HCT116 (cell line): ENCODE measurements around the gene DOCK4. TPM values are rescaled to one million over a fixed set of nuclear protein-coding genes. Genes with fewer than 3 reads are reported as not detected.

Experiments
- ATAC-seq: fragments of 200-7000 bp; cut with Tn5 transposase; 2 replicates; pipeline ENCODE4 v1.9.1; 2020; ENCODE audit warnings: mild to moderate bottlenecking, moderate library complexity
- BruUV-seq: library from RNA; stranded (reverse); fragments of 400-500 nt; replicated peaks from 2 replicates; lab custom pipeline; 2021; lab: Mats Ljungman, UMichigan
- CTCF ChIA-PET: fragments of 300-600 bp; sonication (Branson Sonifier 250); formaldehyde crosslinking; loops from one replicate; lab custom pipeline; 2021; ENCODE audit warnings: antibody characterized with exemption; lab: Charles Lee
- POLR2A ChIA-PET: fragments of 300-600, 350-600 bp; sonication (Branson Sonifier 250); formaldehyde crosslinking; loops from one replicate; lab custom pipeline; 2021; ENCODE audit warnings: antibody characterized with exemption; lab: Charles Lee
- RAD21 ChIA-PET, 2 experiments: fragments of 300-600 bp; sonication (Branson Sonifier 250); formaldehyde crosslinking; loops; one replicate each; lab custom pipeline; 2023; ENCODE audit warnings: low total read pairs in 2 of 2; ENCODE audit not compliant: uncharacterized antibody in 2 of 2, unreplicated experiment in 2 of 2, low non-redundant PET in 1 of 2; lab: Charles Lee
- DNase-seq: peaks from one replicate; pipeline ENCODE4 v3.0.0-alpha.2; 2010; ENCODE audit warnings: low read depth, low spot score
- H2AFZ ChIP-seq: fragments of 200-600 bp; shearing (Covaris generic), sonication (generic); 2 replicates; pipeline ENCODE4 v1.6.1; 2017; ENCODE audit warnings: low read depth, mixed run types, mixed read lengths, antibody characterized with exemption, low read length; ENCODE audit not compliant: poor library complexity, severe bottlenecking
- H3K27ac ChIP-seq: 2 replicates; pipeline ENCODE4 v1.5.1; 2012; ENCODE audit warnings: low read depth, low read length
- H3K27me3 ChIP-seq: fragments of 200-600 bp; sonication (generic); 2 replicates; pipeline ENCODE4 v1.6.1; 2016; ENCODE audit warnings: mixed run types, low read length, mixed read lengths; ENCODE audit not compliant: insufficient read depth
- H3K36me3 ChIP-seq, 2 experiments: fragments of 200-500 bp in 1 of 2; fragments of 200-600 bp in 1 of 2; sonication (Bioruptor generic) in 1 of 2; sonication (generic) in 1 of 2; 2 replicates each; pipeline versions ENCODE4 v1.5.1 to v1.6.1; 2014 to 2016; ENCODE audit warnings: low read length in 2 of 2, inconsistent platforms in 1 of 2, mixed read lengths in 1 of 2, mixed run types in 1 of 2; ENCODE audit not compliant: insufficient read depth in 2 of 2, control insufficient read depth in 1 of 2
- H3K4me1 ChIP-seq, 2 experiments: fragments of 200-600 bp in 1 of 2; sonication (generic) in 1 of 2; 2 replicates each; pipeline versions ENCODE4 v1.5.1 to v1.6.1; 2012 to 2017; ENCODE audit warnings: low read length in 2 of 2, inconsistent platforms in 1 of 2, mild to moderate bottlenecking in 1 of 2, mixed read lengths in 1 of 2, mixed run types in 1 of 2, moderate library complexity in 1 of 2; ENCODE audit not compliant: insufficient read depth in 2 of 2, control insufficient read depth in 1 of 2
- H3K4me2 ChIP-seq: fragments of 200-600 bp; sonication (generic); 2 replicates; pipeline ENCODE4 v1.6.1; 2017; ENCODE audit warnings: mixed run types, low read length, mixed read lengths
- H3K4me3 ChIP-seq, 2 experiments: fragments of 200-600 bp in 1 of 2; sonication (generic) in 1 of 2; replicated peaks in 1 of 2; 2 replicates each; pipeline ENCODE4 v1.5.1; 2011 to 2016; ENCODE audit warnings: low read length in 2 of 2, control low read depth in 1 of 2, low read depth in 1 of 2, mild to moderate bottlenecking in 1 of 2, mixed read lengths in 1 of 2, mixed run types in 1 of 2
- H3K79me2 ChIP-seq: fragments of 200-600 bp; sonication (generic); 2 replicates; pipeline ENCODE4 v1.6.1; 2017; ENCODE audit warnings: mild to moderate bottlenecking, mixed run types, low read length, moderate library complexity, mixed read lengths; ENCODE audit not compliant: insufficient read depth
- H3K9ac ChIP-seq: fragments of 200-600 bp; sonication (generic); 2 replicates; pipeline ENCODE4 v1.6.1; 2016; ENCODE audit warnings: low read length, mixed read lengths
- H3K9me2 ChIP-seq: fragments of 200-600 bp; sonication (generic), shearing (Covaris generic); 2 replicates; pipeline ENCODE4 v1.6.1; 2017; ENCODE audit warnings: mixed run types, mild to moderate bottlenecking, moderate library complexity; ENCODE audit not compliant: insufficient read depth
- H3K9me3 ChIP-seq, 2 experiments: fragments of 200-500 bp in 1 of 2; fragments of 200-600 bp in 1 of 2; sonication (Bioruptor generic) in 1 of 2; sonication (generic) in 1 of 2; 2 replicates each; pipeline ENCODE4 v1.6.1; 2014 to 2017; ENCODE audit warnings: low read length in 2 of 2, mixed read lengths in 2 of 2, inconsistent platforms in 1 of 2, low read depth in 1 of 2, mild to moderate bottlenecking in 1 of 2, mixed run types in 1 of 2, moderate library complexity in 1 of 2; ENCODE audit not compliant: control insufficient read depth in 1 of 2, insufficient read depth in 1 of 2
- H4K20me1 ChIP-seq: fragments of 200-600 bp; sonication (generic), shearing (Covaris generic); 2 replicates; pipeline ENCODE4 v1.6.1; 2017; ENCODE audit warnings: mixed run types, mild to moderate bottlenecking, moderate library complexity; ENCODE audit not compliant: insufficient read depth
- CBX3 ChIP-seq: IDR thresholded peaks from 2 replicates; pipeline ENCODE4 v1.6.1; 2012; ENCODE audit warnings: low read depth
- CEBPB ChIP-seq: IDR thresholded peaks from 2 replicates; pipeline ENCODE4 v1.6.1; 2012; ENCODE audit warnings: low read depth
- EZH2phosphoT487 ChIP-seq: fragments of 200-600 bp; IDR thresholded peaks from 2 replicates; pipeline ENCODE4 v1.6.1; 2018; ENCODE audit warnings: antibody characterized with exemption, borderline replicate concordance
- FOSL1 ChIP-seq: IDR thresholded peaks from 2 replicates; pipeline ENCODE4 v1.6.1; 2012; ENCODE audit warnings: low read depth
- POLR2A ChIP-seq: IDR thresholded peaks from 2 replicates; pipeline ENCODE4 v1.7.0; 2011; ENCODE audit warnings: borderline replicate concordance; ENCODE audit not compliant: insufficient read depth, insufficient read length; ENCODE audit errors: extremely low read depth
- POLR2AphosphoS5 ChIP-seq: IDR thresholded peaks from 2 replicates; pipeline ENCODE4 v1.6.1; 2011; ENCODE audit warnings: mild to moderate bottlenecking, low read depth, low read length, moderate library complexity
- SIN3A ChIP-seq: IDR thresholded peaks from 2 replicates; pipeline ENCODE4 v1.6.1; 2012; ENCODE audit warnings: low read depth
- SP1 ChIP-seq: IDR thresholded peaks from 2 replicates; pipeline ENCODE4 v1.6.1; 2012; ENCODE audit warnings: low read depth
- TCF7L2 ChIP-seq: IDR thresholded peaks from 2 replicates; pipeline ENCODE4 v1.7.0; 2011; ENCODE audit warnings: borderline replicate concordance, inconsistent platforms; ENCODE audit not compliant: insufficient read depth, insufficient read length; ENCODE audit errors: extremely low read depth
- YY1 ChIP-seq: IDR thresholded peaks from 2 replicates; pipeline ENCODE4 v1.6.1; 2011; ENCODE audit warnings: low read length, low read depth, moderate library complexity, mild to moderate bottlenecking; ENCODE audit not compliant: insufficient replicate concordance; ENCODE audit errors: extremely low read depth
- ZFX ChIP-seq: fragments of 450-650 bp; IDR thresholded peaks from 2 replicates; pipeline ENCODE4 v1.6.1; 2017
- ZNF274 ChIP-seq: fragments of 200-500 bp; sonication (Bioruptor generic); IDR thresholded peaks from 2 replicates; pipeline ENCODE4 v1.6.1; 2014; ENCODE audit warnings: mild to moderate bottlenecking, low read depth, low read length, inconsistent platforms
- intact Hi-C: fragments of 100-400 bp; cut with micrococcal nuclease; formaldehyde crosslinking; loops from 2 replicates; pipeline ENCODE4 v1.10.0; 2022
- total RNA-seq: library from RNA; stranded (reverse); gene quantifications from one replicate; pipeline ENCODE4 v1.2.1, GENCODE V29; 2021; ENCODE audit not compliant: unreplicated experiment
- TF ChIP-seq, protein P1 (sequence below), 3 experiments: fragments of 200-600 bp in 1 of 3; sonication (generic) in 1 of 3; IDR thresholded peaks in 2 of 3; conservative IDR thresholded peaks in 1 of 3; 2 replicates each; pipeline ENCODE4 v1.5.1; 2012 to 2017; ENCODE audit warnings: low read depth in 2 of 3, low read length in 2 of 3, antibody characterized with exemption in 1 of 3, borderline replicate concordance in 1 of 3, control low read depth in 1 of 3, mild to moderate bottlenecking in 1 of 3, mixed read lengths in 1 of 3, mixed run types in 1 of 3, moderate library complexity in 1 of 3; ENCODE audit not compliant: insufficient read depth in 1 of 3
- TF ChIP-seq, protein P2 (sequence below): IDR thresholded peaks from 2 replicates; pipeline ENCODE4 v1.6.1; 2012
- TF ChIP-seq, protein P3 (sequence below): IDR thresholded peaks from 2 replicates; pipeline ENCODE4 v1.6.1; 2011; ENCODE audit warnings: mild to moderate bottlenecking, low read length, moderate library complexity; ENCODE audit not compliant: insufficient replicate concordance; ENCODE audit errors: extremely low read depth
- TF ChIP-seq, protein P4 (sequence below): IDR thresholded peaks from 2 replicates; pipeline ENCODE4 v1.6.1; 2012

Gene DOCK4
- total RNA-seq, 1 experiment from 2014 or later, result 2.2 TPM

DNA sequence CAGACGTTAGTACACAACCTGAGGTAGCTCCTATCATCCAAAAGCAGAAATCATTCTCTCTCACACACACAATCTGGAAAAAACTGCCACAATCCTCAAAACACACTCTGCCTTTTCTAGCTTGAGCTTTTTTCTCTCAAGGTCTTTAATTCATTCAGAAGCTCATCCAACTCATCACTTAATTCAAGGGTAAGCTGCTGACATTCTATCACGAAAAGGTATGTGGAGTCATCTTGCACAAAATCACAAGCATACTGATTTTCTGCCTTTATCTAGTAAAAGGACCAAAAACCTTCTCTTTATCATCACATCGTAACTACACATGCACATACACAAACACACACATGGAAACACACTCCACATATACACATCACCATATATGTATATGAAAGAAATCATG is 32.0 kb downstream of the DOCK4 start:
- POLR2A ChIA-PET, result interaction anchor here (0.6 kb wide), 1 partner anchor 419 kb away, joined by 4 read pairs; no protein-coding TSS in a partner anchor
- no peak overlapping the region for H2AFZ ChIP-seq
- no peak overlapping the region for H3K4me2 ChIP-seq
- H3K79me2 ChIP-seq, result no peaks in the 10 kb centered on the region
- no peaks in the 10 kb centered on the region for H4K20me1 ChIP-seq
- no peak for ATAC-seq
- 0 out of 2 replicates have a peak, but pooled peaks cover 4% of the 10 kb centered on the region for H3K27me3 ChIP-seq
- no peaks in the 10 kb centered on the region for H3K9me3 ChIP-seq
- intact Hi-C loops, result no loop called here
- no TSS peak for BruUV-seq
- no peaks in the 10 kb centered on the region for H3K36me3 ChIP-seq
- H3K9me2 ChIP-seq, result no peaks in the 10 kb centered on the region
- no peaks in the 10 kb centered on the region for H3K4me1 ChIP-seq
- TF ChIP-seq POLR2A (no peak), CBX3 (no peak), SIN3A (no peak), TCF7L2 (no peak), POLR2AphosphoS5 (no peak), ZFX (no peak), SP1 (no peak), FOSL1 (no peak), YY1 (no peak), EZH2phosphoT487 (no peak), CEBPB (no peak), ZNF274 (no peak)
- TF ChIP-seq, protein P1, sequence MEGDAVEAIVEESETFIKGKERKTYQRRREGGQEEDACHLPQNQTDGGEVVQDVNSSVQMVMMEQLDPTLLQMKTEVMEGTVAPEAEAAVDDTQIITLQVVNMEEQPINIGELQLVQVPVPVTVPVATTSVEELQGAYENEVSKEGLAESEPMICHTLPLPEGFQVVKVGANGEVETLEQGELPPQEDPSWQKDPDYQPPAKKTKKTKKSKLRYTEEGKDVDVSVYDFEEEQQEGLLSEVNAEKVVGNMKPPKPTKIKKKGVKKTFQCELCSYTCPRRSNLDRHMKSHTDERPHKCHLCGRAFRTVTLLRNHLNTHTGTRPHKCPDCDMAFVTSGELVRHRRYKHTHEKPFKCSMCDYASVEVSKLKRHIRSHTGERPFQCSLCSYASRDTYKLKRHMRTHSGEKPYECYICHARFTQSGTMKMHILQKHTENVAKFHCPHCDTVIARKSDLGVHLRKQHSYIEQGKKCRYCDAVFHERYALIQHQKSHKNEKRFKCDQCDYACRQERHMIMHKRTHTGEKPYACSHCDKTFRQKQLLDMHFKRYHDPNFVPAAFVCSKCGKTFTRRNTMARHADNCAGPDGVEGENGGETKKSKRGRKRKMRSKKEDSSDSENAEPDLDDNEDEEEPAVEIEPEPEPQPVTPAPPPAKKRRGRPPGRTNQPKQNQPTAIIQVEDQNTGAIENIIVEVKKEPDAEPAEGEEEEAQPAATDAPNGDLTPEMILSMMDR (IDR thresholded peaks at IDR 0.05 in 2 of 3, conservative IDR thresholded peaks at IDR 0.05 in 1 of 3; ENCODE audit: borderline replicate concordance in 1 of 3, insufficient read depth in 1 of 3, low read depth in 2 of 3, low read length in 2 of 3), result no peak
- TF ChIP-seq, protein P2, sequence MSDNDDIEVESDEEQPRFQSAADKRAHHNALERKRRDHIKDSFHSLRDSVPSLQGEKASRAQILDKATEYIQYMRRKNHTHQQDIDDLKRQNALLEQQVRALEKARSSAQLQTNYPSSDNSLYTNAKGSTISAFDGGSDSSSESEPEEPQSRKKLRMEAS, result no peak
- TF ChIP-seq, protein P3, sequence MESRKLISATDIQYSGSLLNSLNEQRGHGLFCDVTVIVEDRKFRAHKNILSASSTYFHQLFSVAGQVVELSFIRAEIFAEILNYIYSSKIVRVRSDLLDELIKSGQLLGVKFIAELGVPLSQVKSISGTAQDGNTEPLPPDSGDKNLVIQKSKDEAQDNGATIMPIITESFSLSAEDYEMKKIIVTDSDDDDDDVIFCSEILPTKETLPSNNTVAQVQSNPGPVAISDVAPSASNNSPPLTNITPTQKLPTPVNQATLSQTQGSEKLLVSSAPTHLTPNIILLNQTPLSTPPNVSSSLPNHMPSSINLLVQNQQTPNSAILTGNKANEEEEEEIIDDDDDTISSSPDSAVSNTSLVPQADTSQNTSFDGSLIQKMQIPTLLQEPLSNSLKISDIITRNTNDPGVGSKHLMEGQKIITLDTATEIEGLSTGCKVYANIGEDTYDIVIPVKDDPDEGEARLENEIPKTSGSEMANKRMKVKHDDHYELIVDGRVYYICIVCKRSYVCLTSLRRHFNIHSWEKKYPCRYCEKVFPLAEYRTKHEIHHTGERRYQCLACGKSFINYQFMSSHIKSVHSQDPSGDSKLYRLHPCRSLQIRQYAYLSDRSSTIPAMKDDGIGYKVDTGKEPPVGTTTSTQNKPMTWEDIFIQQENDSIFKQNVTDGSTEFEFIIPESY, result no peak
- TF ChIP-seq, protein P4, sequence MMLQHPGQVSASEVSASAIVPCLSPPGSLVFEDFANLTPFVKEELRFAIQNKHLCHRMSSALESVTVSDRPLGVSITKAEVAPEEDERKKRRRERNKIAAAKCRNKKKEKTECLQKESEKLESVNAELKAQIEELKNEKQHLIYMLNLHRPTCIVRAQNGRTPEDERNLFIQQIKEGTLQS, result no peak
- TF ChIP-seq, all 23 proteins: peak for 0
- no peak overlapping the region for H3K4me3 ChIP-seq
- no peak overlapping the region for H3K9ac ChIP-seq
- no peak overlapping the region for H3K27ac ChIP-seq
- DNase-seq, result no peak
- CTCF ChIA-PET, result no interaction called here
- RAD21 ChIA-PET, result no interaction called here
